Thyroid gland (tissue), 4 donors: ENCODE data around the gene NFATC4.

ENCODE experiments used
- CTCF ChIP-seq, 6 experiments: fragments of 200-600 bp in 3 of 6; fragments of 450-650 bp in 3 of 6; sonication (generic) in 3 of 6; IDR thresholded peaks; one replicate each; pipeline ENCODE4 v1.5.1; 2016 to 2019; ENCODE audit warnings: antibody characterized with exemption in 6 of 6, mild to moderate bottlenecking in 2 of 6, inconsistent platforms in 1 of 6, moderate library complexity in 1 of 6
- POLR2A ChIP-seq, 2 donors: fragments of 450-650 bp; IDR thresholded peaks; one replicate each; pipeline ENCODE4 v1.6.1; 2017; ENCODE audit warnings: antibody characterized with exemption in 2 of 2, mild to moderate bottlenecking in 2 of 2, moderate library complexity in 1 of 2

DNA sequence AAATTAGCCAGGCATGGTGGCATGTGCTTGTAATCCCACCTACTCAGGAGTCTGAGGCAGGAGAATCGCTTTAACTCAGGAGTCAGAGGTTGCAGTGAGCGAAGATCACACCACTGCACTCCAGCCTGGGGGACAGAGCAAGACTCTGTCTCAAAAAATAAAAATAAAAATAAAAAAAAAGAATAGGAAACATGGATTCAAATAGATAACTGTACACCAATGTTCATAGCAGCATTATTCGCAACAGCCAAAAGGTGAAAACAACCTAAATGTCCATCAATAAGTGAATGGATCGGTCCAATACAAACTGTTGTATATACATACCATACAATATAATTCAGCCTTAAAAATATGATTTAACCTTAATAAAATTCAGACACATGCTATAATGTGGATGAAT is 25.1 kb upstream of the NFATC4 start:
- TF ChIP-seq CTCF (IDR thresholded peaks at IDR 0.05) (no peak), POLR2A (IDR thresholded peaks at IDR 0.05) (no peak)
